Measurements from ENCODE around the gene PCDHGA3.
"Not testable (repeated sequence)": the region's sequence is repeated elsewhere in the genome, so short reads cannot be mapped to it uniquely, and the experiment has no call there.

The PCDHGA3 gene

DNA sequence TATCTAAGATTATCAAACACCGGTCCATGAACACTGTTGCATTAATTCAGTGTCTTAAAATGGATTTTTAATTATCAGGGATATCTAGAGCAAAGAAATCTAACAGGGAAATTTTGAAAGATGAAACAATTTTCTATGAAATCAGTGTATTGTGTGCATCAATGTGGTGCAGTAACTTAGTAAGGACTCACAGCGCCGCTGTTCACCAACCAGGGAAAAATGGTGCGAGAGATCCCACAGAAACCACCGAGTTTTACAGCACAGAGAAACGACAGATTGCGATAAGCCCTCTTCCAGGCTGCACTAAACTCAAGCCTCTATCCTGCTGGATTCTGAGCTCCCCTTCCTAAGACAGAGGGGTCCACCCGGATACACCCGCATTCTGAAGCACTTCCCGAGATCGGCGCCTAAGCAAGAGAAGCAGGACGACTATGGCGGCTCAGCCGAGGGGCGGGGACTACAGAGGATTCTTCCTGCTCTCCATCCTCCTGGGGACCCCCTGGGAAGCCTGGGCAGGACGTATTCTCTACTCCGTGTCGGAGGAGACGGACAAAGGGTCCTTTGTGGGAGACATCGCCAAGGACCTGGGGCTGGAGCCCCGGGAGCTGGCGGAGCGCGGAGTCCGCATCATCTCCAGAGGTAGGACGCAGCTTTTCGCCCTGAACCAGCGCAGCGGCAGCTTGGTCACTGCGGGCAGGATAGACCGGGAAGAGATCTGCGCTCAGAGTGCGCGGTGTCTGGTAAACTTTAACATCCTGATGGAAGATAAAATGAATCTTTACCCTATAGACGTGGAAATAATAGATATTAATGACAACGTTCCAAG lies 39.1 kb downstream of the PCDHGA3 start, which contains the start of gene PCDHGA7:
Gene PCDHGA7 (plus strand): TSS at position 274 of the 826 bp plus-strand sequence. CDS start 158 bp downstream, at position 432.
- no peak for DNase-seq

DNA sequence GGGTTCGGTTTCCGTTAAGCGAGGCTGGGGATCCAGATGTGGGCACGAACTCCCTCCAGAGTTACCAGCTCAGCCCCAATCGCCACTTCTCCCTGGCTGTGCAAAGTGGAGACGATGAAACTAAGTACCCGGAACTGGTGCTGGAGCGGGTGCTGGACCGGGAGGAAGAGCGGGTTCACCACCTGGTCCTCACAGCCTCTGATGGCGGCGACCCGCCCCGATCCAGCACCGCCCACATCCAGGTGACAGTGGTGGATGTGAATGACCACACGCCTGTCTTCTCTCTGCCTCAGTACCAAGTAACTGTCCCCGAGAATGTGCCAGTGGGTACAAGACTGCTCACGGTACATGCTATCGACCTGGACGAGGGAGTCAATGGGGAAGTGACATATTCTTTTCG lies 39.7 kb downstream of the PCDHGA3 start:
- no peak for DNase-seq

GRCh38 chr5:141384471-141385267 lies 41.0 kb downstream of the PCDHGA3 start:
- no peak for DNase-seq

DNA sequence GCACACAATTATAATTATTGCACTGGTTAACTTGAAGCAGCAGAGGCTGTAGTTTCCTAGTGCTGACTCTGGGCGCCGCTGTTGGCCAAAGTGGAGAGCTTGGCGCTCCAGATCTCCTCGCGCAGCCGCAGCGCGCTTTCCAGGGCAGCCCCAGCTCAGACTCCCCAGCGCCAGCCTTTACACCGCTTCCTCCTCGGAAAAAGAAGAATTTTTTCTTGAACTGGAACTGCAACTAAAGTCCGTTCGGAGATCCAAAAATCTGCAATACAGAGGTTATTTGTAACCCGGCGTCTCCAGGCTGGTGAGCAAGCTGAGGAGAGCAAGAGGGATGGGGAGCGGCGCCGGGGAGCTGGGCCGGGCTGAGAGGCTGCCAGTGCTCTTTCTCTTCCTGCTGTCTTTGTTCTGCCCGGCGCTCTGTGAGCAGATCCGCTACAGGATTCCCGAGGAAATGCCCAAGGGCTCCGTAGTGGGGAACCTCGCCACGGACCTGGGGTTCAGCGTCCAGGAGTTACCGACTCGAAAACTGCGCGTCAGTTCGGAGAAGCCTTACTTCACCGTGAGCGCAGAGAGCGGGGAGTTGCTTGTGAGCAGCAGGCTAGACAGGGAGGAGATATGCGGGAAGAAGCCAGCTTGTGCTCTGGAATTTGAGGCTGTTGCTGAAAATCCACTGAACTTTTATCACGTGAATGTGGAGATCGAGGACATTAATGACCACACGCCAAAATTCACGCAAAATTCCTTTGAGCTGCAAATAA lies 44.1 kb downstream of the PCDHGA3 start, which contains the start of gene PCDHGB4:
Gene PCDHGB4 (plus strand): TSS at position 142 of the 755 bp plus-strand sequence. CDS start 187 bp downstream, at position 329.
- not testable (repeated sequence) for DNase-seq

- DNase-seq, result no peak
Observed at GRCh38 chr5:141388661-141389060, 45.0 kb downstream of the PCDHGA3 start.

DNA sequence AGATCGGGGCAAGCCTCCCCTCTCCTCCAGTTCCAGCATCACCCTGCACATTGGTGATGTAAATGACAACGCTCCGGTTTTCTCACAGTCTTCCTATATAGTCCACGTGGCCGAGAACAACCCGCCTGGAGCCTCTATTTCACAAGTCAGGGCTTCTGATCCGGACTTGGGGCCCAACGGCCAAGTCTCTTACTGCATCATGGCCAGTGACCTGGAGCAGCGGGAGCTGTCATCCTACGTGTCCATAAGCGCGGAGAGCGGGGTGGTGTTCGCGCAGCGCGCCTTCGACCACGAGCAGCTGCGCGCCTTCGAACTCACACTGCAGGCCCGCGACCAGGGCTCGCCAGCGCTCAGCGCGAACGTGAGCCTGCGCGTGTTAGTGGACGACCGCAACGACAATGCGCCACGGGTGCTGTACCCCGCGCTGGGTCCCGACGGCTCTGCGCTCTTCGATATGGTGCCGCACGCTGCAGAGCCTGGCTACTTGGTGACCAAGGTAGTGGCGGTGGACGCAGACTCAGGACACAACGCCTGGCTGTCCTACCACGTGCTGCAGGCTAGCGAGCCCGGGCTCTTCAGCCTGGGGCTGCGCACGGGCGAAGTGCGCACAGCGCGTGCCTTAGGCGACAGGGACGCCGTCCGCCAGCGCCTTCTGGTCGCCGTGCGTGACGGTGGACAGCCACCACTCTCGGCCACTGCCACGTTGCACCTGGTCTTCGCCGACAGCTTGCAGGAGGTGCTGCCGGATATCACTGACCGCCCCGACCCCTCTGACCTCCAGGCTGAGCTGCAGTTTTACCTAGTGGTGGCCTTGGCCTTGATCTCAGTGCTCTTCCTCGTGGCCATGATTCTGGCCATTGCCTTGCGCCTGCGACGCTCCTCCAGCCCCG lies 45.8 kb downstream of the PCDHGA3 start:
- no peak for DNase-seq

GRCh38 chr5:141392429-141393198 lies 49.0 kb downstream of the PCDHGA3 start, which contains the start of gene PCDHGA8:
TSS of gene PCDHGA8 (plus strand) at chr5:141392633. CDS start at chr5:141392814, 181 bp downstream.
- no peak for DNase-seq

DNA sequence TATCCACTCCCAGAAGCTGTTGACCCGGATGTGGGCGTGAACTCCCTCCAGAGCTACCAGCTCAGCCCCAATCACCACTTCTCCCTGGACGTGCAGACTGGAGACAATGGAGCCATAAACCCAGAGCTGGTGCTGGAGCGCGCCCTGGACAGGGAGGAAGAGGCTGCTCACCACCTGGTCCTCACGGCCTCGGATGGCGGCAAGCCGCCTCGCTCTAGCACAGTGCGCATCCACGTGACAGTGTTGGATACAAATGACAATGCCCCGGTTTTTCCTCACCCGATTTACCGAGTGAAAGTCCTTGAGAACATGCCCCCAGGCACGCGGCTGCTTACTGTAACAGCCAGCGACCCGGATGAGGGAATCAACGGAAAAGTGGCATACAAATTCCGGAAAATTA lies 49.6 kb downstream of the PCDHGA3 start:
- no peak for DNase-seq

DNA sequence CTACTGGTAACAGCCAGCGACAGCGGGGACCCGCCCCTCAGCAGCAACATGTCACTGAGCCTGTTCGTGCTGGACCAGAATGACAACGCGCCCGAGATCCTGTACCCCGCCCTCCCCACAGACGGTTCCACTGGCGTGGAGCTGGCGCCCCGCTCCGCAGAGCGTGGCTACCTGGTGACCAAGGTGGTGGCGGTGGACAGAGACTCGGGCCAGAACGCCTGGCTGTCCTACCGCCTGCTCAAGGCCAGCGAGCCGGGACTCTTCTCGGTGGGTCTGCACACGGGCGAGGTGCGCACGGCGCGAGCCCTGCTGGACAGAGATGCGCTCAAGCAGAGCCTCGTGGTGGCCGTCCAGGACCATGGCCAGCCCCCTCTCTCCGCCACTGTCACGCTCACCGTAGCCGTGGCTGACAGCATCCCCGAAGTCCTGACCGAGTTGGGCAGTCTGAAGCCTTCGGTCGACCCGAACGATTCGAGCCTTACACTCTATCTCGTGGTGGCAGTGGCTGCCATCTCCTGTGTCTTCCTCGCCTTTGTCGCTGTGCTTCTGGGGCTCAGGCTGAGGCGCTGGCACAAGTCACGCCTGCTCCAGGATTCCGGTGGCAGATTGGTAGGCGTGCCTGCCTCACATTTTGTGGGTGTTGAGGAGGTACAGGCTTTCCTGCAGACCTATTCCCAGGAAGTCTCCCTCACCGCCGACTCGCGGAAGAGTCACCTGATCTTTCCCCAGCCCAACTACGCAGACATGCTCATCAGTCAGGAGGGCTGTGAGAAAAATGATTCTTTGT lies 51.0 kb downstream of the PCDHGA3 start:
- not testable (repeated sequence) for DNase-seq

Data from nucleus accumbens (tissue), 56 donors.